Gastrocnemius medialis (tissue), 4 donors: ENCODE measurements around the gene ERBB3.

ENCODE experiments used
- CTCF ChIP-seq, 5 experiments: fragments of 450-650 bp in 3 of 5; fragments of 200-600 bp in 2 of 5; sonication (generic) in 2 of 5; IDR thresholded peaks in 4 of 5; conservative IDR thresholded peaks in 1 of 5; 1 replicate in 4 of 5; 2 replicates in 1 of 5; pipeline ENCODE4 v1.5.1; 2016 to 2019; ENCODE audit warnings: antibody characterized with exemption in 5 of 5, mild to moderate bottlenecking in 3 of 5, moderate library complexity in 3 of 5
- POLR2A ChIP-seq, 2 donors: fragments of 450-650 bp; IDR thresholded peaks; one replicate each; pipeline ENCODE4 v1.6.1; 2017; ENCODE audit warnings: antibody characterized with exemption in 2 of 2, mild to moderate bottlenecking in 2 of 2, moderate library complexity in 2 of 2

GRCh38 chr12:56128670-56129205 lies 48.8 kb downstream of the ERBB3 start:
- TF ChIP-seq CTCF (IDR thresholded peaks at IDR 0.05 in 4 of 5, conservative IDR thresholded peaks at IDR 0.05 in 1 of 5) = no peak
- TF ChIP-seq POLR2A (IDR thresholded peaks at IDR 0.05) = no peak
